Lung (tissue), 12 donors: Measurements from ENCODE around the gene HCFC1. TPM values are rescaled to one million over a fixed set of nuclear protein-coding genes. Genes with fewer than 3 reads are reported as not detected.

ENCODE experiments used
- ATAC-seq: fragments of 200-7000 bp; cut with Tn5 transposase; one replicate; pipeline ENCODE4 v1.9.1; 2020; ENCODE audit warnings: moderate number of reproducible peaks; ENCODE audit not compliant: insufficient read depth, low FRiP score
- DNase-seq, 3 donors: peaks; one replicate each; pipeline ENCODE4 v3.0.0-alpha.2; 2013 to 2017
- H3K27ac ChIP-seq, 2 donors: one replicate each; pipeline ENCODE4 v1.5.1; 2013; ENCODE audit warnings: mild to moderate bottlenecking in 2 of 2, moderate library complexity in 2 of 2, control low read depth in 1 of 2, inconsistent platforms in 1 of 2, low read depth in 1 of 2, low read length in 1 of 2
- H3K27me3 ChIP-seq, 3 donors: one replicate each; pipeline ENCODE4 v1.5.1; 2013; ENCODE audit warnings: low read length in 2 of 3; ENCODE audit not compliant: control insufficient read depth in 3 of 3, insufficient read depth in 3 of 3
- H3K36me3 ChIP-seq, 4 donors: one replicate each; pipeline ENCODE4 v1.5.1; 2013; ENCODE audit warnings: low read length in 4 of 4, mild to moderate bottlenecking in 1 of 4, moderate library complexity in 1 of 4; ENCODE audit not compliant: control insufficient read depth in 4 of 4, insufficient read depth in 4 of 4
- H3K4me1 ChIP-seq, 5 donors: one replicate each; pipeline ENCODE4 v1.5.1; 2013; ENCODE audit warnings: low read length in 5 of 5, mild to moderate bottlenecking in 2 of 5, moderate library complexity in 1 of 5; ENCODE audit not compliant: control insufficient read depth in 5 of 5, insufficient read depth in 5 of 5
- H3K4me3 ChIP-seq: one replicate; pipeline ENCODE4 v1.5.1; 2013; ENCODE audit warnings: mild to moderate bottlenecking, control low read depth, moderate library complexity
- H3K9ac ChIP-seq, 2 donors: one replicate each; pipeline ENCODE4 v1.5.1; 2013; ENCODE audit warnings: low read length in 2 of 2, control low read depth in 1 of 2; ENCODE audit not compliant: insufficient read depth in 1 of 2
- H3K9me3 ChIP-seq, 4 donors: one replicate each; pipeline ENCODE4 v1.5.1; 2013; ENCODE audit warnings: low read length in 3 of 4, mild to moderate bottlenecking in 1 of 4, moderate library complexity in 1 of 4; ENCODE audit not compliant: control insufficient read depth in 4 of 4, insufficient read depth in 3 of 4
- CTCF ChIP-seq: IDR thresholded peaks from 2 replicates; pipeline ENCODE4 v1.5.1; 2012; ENCODE audit warnings: mild to moderate bottlenecking; ENCODE audit errors: control extremely low read depth, extremely low read depth
- WGBS, 2 donors: extraction: QIAGEN DNeasy Blood & Tissue Kit; methylation state at CpG; one replicate each; pipeline ENCODE4 v1.1.7; 2013; 5-methylcytosine and 5-hydroxymethylcytosine counted together
- polyA plus RNA-seq, 2 donors: library from polyadenylated mRNA; stranded (reverse); fragments of 200-250 nt; gene quantifications; one replicate each; pipeline ENCODE4 v1.2.1, GENCODE V29; 2013
- total RNA-seq, 2 donors: library from RNA; depleted of rRNA in 1 of 2; stranded (reverse); fragments of >200 nt in 1 of 2; gene quantifications; one replicate each; pipeline ENCODE4 v1.2.1, GENCODE V29; 2014 to 2021
- donor health status: control.
- donor health status: control.
- donor health status: Bipolar disorder and iron deficiency.
- donor health status: healthy.
- donor health status: DM: yes; HTN: yes; CAD: no.

HCFC1 gene
- total and polyA plus RNA-seq, 4 donors, result 10.7 to 59.4 (median 24.1) TPM

DNA sequence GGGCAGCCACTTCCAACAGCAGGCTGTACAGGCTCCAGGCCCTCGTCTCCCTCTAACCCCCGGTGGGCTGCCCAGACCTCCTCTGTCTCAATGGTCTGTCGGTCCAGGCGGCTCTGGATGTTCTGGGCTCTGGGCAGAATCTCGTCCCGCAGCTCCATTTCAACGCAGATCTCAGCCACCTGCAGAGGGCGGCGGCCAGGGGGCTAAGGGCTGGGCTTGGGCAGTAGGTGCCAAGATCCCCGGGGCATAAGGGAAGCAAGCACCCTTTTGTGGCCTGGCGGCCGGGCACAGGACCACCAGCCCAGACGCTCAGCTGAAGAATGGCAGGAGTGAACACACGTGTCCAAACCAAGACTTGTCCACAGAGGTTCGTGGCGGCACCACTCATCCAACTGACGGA is 57.9 kb downstream of the HCFC1 start:
- Histone ChIP-seq H3K4me1 (no peaks in the 10 kb centered on the region), H3K36me3 (no peaks in the 10 kb centered on the region), H3K9ac (no peak overlapping the region), H3K9me3 (no peaks in the 10 kb centered on the region), H3K4me3 (no peak overlapping the region), H3K27me3 (no peaks in the 10 kb centered on the region), H3K27ac (no peak overlapping the region)
- WGBS, 2 donors, result 91 to 100% methylated on average over 13 to 17 of the region's 17 CpGs
- no peak for TF ChIP-seq CTCF
- ATAC-seq (no peak), DNase-seq (no peak)

DNA sequence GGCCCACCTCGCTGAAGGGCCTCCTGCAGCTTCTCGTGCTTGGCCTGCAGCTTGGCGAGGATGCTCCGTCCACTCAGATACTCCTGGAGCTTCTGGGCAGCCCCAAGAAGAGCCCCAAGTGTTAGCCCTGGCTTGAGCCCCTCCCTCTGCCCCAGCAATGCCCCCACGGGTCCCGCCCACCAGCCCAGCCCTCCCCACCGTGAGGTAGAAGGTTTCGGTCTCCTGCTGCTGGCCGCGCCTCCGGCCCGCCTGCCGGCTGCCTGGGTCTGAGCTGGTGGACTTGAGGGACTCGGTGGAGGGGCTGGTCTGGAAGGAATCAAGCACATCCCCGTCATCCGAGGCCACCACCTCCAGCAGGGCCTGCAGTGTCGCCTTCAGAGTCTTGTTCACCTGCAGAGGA is 58.4 kb downstream of the HCFC1 start:
- no peak overlapping the region for H3K4me3 ChIP-seq
- H3K9ac ChIP-seq, result no peak overlapping the region
- no peaks in the 10 kb centered on the region for H3K9me3 ChIP-seq
- H3K36me3 ChIP-seq, result no peaks in the 10 kb centered on the region
- WGBS, 2 donors, result 78 to 87% methylated on average over 4 to 17 of the region's 17 CpGs
- no peaks in the 10 kb centered on the region for H3K27me3 ChIP-seq
- DNase-seq (no peak), ATAC-seq (no peak)
- no peaks in the 10 kb centered on the region for H3K4me1 ChIP-seq
- H3K27ac ChIP-seq, result no peak overlapping the region
- TF ChIP-seq CTCF, result no peak

DNA sequence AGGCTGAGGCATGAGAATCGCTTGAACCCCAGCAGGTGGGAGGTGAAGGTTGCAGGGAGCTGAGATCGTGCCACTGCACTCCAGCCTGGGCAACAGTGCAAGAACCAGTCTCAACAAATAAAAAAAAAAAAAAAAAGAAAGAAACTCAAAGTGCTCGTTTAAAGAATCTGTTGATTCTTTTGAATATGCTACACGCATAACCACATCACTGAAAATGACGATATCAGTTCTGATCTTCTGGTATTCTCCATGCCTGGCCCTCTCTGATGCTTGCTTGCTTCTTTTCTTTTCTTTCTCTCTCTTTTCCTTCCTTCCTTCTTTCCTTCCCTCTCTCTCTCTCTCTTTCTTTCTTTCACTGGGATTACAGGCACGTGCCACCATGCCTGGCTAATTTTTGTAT is 59.8 kb downstream of the HCFC1 start:
- DNase-seq (no peak), ATAC-seq (no peak)
- WGBS, 2 donors, result 84 to 91% methylated on average over 6 of the region's 6 CpGs
- Histone ChIP-seq H3K4me3 (no peak overlapping the region), H3K36me3 (no peaks in the 10 kb centered on the region), H3K9me3 (no peaks in the 10 kb centered on the region), H3K27ac (no peak overlapping the region), H3K4me1 (no peaks in the 10 kb centered on the region), H3K9ac (no peak overlapping the region), H3K27me3 (no peaks in the 10 kb centered on the region)
- no peak for TF ChIP-seq CTCF

DNA sequence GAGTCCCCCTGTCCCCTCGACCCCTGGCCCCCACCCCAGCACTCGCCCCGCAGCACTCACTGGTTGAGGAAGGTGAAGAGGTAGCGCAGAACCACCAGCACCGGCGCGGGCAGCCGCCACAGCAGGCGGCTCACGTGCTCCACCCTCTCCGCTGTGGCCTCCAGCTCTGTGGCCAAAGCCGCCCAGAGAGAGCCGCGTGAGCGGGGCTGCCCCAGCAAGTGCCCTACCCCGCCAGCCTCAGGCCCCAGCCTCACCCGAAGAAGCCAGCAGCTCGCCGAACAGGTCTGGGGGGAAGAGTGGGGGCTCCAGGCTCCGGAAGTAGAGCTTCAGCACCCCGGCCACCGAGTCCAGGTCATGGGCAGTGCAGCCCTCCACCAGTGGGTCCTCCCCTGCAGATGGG is 61.2 kb downstream of the HCFC1 start:
- H3K4me1 ChIP-seq, result peaks cover 0 to 5% (median 0%) of the 10 kb centered on the region in 5 donors
- no peak for TF ChIP-seq CTCF
- H3K27me3 ChIP-seq, result no peaks in the 10 kb centered on the region
- no peaks in the 10 kb centered on the region for H3K36me3 ChIP-seq
- H3K9ac ChIP-seq, result no peak overlapping the region
- no peak for DNase-seq
- H3K9me3 ChIP-seq, result peaks cover 0 to 6% (median 0%) of the 10 kb centered on the region in 4 donors
- no peak for ATAC-seq
- H3K27ac ChIP-seq, result no peak overlapping the region
- no peak overlapping the region for H3K4me3 ChIP-seq
- 92% methylated on average over 9 to 22 of the region's 22 CpGs for WGBS, 2 donors
